HG03457 (cell line): Measurements from ENCODE around the gene RRM1.
A peak's percentile ranks its signal among the peaks of the same experiment; 100 is the strongest.

Experiments used
- ATAC-seq: cut with Tn5 transposase; IDR thresholded peaks from one replicate; pipeline ENCODE4 v1.9.1; 2021; ENCODE audit warnings: moderate number of reproducible peaks; ENCODE audit not compliant: unreplicated experiment

RRM1 gene

GRCh38 chr11:4185561-4185960 lies 91.0 kb downstream of the RRM1 start:
- ATAC-seq, result no peak

GRCh38 chr11:4186464-4187054 lies 92.0 kb downstream of the RRM1 start:
- no peak for ATAC-seq

DNA sequence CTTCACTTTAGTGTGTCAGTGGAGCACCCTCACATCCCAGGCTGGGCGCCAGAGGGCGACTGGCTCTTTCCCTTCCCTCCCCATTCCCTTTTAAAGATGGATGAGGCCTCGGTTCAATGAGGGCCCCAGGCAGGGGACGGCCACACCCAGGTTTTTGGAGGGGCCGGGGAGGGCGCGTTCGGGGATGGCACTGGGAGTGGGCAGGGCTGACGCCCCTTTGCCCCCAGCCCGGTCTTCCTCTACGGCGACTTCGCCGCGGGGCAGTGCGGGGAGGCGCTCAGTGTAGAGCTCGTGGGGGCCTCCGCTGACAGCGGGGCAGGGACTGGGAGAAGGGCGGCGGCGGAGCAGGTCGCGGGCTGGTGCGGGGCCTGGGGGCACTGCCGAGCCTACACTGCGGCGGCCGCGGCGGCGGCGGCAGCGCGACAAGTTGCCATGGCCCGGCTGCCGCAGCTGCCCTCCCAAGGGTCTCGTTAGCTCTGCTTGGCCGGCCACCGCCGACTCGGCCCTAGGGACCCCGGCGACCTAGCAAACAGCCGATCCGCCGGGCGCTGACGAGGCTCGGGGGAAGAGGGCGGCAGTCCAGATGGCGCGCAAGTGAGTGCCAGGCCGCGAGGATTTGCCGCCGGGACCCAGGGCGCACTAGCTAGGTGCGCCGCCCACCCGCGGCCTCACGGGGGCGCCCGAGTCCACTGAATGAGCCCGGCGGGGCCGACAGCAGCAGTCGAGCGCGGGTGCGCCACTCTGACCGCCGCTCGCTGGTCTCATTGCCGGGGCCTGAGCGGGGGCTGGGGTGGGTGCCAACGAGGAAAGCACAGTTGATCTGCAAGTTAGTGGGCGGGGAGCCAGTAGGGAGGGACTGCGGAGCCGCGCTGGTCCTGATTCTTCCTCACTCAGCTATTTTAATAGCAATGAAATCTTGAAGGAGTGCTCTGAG lies 92.7 kb downstream of the RRM1 start:
- peak; percentile 87 for ATAC-seq
